ENCODE measurements around the gene MAP7.

Gene MAP7

GRCh38 chr6:136563386-136564152 is 13.3 kb upstream of the MAP7 start:
- peak; percentile 14 for DNase-seq

GRCh38 chr6:136562211-136562610 is 12.0 kb upstream of the MAP7 start:
- DNase-seq, result no peak

- no peak for DNase-seq
Measured at GRCh38 chr6:136553166-136553787, 3.1 kb upstream of the MAP7 start.

- no peak for DNase-seq
Measured at GRCh38 chr6:136552054-136552453, 1.8 kb upstream of the MAP7 start.

GRCh38 chr6:136551103-136551502 is 881 bp upstream of the MAP7 start:
- no peak for DNase-seq

GRCh38 chr6:136550045-136550329 is 235 bp downstream of the MAP7 start:
- no peak for DNase-seq

GRCh38 chr6:136549300-136550044 is 750 bp downstream of the MAP7 start:
- DNase-seq, result no peak

GRCh38 chr6:136548582-136549299 is 1.5 kb downstream of the MAP7 start:
- no peak for DNase-seq

- DNase-seq, result no peak
Measured at GRCh38 chr6:136547871-136548270, 2.4 kb downstream of the MAP7 start.

GRCh38 chr6:136547336-136547735 is 2.9 kb downstream of the MAP7 start:
- DNase-seq, result no peak

GRCh38 chr6:136546331-136546730 is 3.9 kb downstream of the MAP7 start:
- no peak for DNase-seq

- no peak for DNase-seq
Measured at GRCh38 chr6:136544326-136544725, 5.9 kb downstream of the MAP7 start.

GRCh38 chr6:136541395-136541794 is 8.8 kb downstream of the MAP7 start:
- no peak for DNase-seq

- DNase-seq, result no peak
Measured at GRCh38 chr6:136539967-136540652, 10.1 kb downstream of the MAP7 start.

GRCh38 chr6:136538836-136539235 is 11.4 kb downstream of the MAP7 start:
- no peak for DNase-seq

GRCh38 chr6:136535880-136536650 is 14.2 kb downstream of the MAP7 start:
- no peak for DNase-seq

GRCh38 chr6:136535017-136535765 is 15.0 kb downstream of the MAP7 start:
- DNase-seq, result no peak

- no peak for DNase-seq
Measured at GRCh38 chr6:136534268-136534667, 16.0 kb downstream of the MAP7 start.

- no peak for DNase-seq
Measured at GRCh38 chr6:136533487-136533886, 16.7 kb downstream of the MAP7 start.

GRCh38 chr6:136532030-136532429 is 18.2 kb downstream of the MAP7 start:
- DNase-seq, result no peak

- DNase-seq, result no peak
Measured at GRCh38 chr6:136529710-136530109, 20.5 kb downstream of the MAP7 start.
